Ishikawa (cell line): ENCODE data around the gene HS6ST2.

Experiments used
- CEBPB ChIP-seq: IDR thresholded peaks from 2 replicates; pipeline ENCODE4 v1.6.1; 2012
- CREB1 ChIP-seq: IDR thresholded peaks from 2 replicates; pipeline ENCODE4 v1.6.1; 2012; ENCODE audit warnings: low read depth
- EGR1 ChIP-seq: IDR thresholded peaks from 2 replicates; pipeline ENCODE4 v1.6.1; 2012
- EP300 ChIP-seq: IDR thresholded peaks from 2 replicates; pipeline ENCODE4 v1.6.1; 2012; ENCODE audit warnings: borderline replicate concordance
- FOXM1 ChIP-seq: IDR thresholded peaks from 2 replicates; pipeline ENCODE4 v1.6.1; 2012; ENCODE audit warnings: low read depth, borderline replicate concordance
- NFIC ChIP-seq: IDR thresholded peaks from 2 replicates; pipeline ENCODE4 v1.6.1; 2012
- RAD21 ChIP-seq: IDR thresholded peaks from 2 replicates; pipeline ENCODE4 v1.6.1; 2012; ENCODE audit warnings: low read depth
- TAF1 ChIP-seq: IDR thresholded peaks from 2 replicates; pipeline ENCODE4 v1.6.1; 2012; ENCODE audit warnings: low read depth, mild to moderate bottlenecking
- TCF12 ChIP-seq: IDR thresholded peaks from 2 replicates; pipeline ENCODE4 v1.6.1; 2012; ENCODE audit warnings: low read depth
- TEAD4 ChIP-seq: IDR thresholded peaks from 2 replicates; pipeline ENCODE4 v1.6.1; 2012
- USF1 ChIP-seq: IDR thresholded peaks from 2 replicates; pipeline ENCODE4 v1.6.1; 2012
- YY1 ChIP-seq: IDR thresholded peaks from 2 replicates; pipeline ENCODE4 v1.6.1; 2012; ENCODE audit warnings: low read depth
- ZBTB7A ChIP-seq: IDR thresholded peaks from 2 replicates; pipeline ENCODE4 v1.6.1; 2012; ENCODE audit warnings: low read depth
- TF ChIP-seq, protein P1 (sequence below): IDR thresholded peaks from 2 replicates; pipeline ENCODE4 v1.6.1; 2012; ENCODE audit warnings: low read depth, mild to moderate bottlenecking
- TF ChIP-seq, protein P2 (sequence below): IDR thresholded peaks from 2 replicates; pipeline ENCODE4 v1.6.1; 2012

Gene HS6ST2

GRCh38 chrX:132694382-132694781 lies 264.0 kb downstream of the HS6ST2 start:
- TF ChIP-seq NFIC, result no peak
- no peak for TF ChIP-seq CREB1
- no peak for TF ChIP-seq TCF12
- TF ChIP-seq, protein P1, sequence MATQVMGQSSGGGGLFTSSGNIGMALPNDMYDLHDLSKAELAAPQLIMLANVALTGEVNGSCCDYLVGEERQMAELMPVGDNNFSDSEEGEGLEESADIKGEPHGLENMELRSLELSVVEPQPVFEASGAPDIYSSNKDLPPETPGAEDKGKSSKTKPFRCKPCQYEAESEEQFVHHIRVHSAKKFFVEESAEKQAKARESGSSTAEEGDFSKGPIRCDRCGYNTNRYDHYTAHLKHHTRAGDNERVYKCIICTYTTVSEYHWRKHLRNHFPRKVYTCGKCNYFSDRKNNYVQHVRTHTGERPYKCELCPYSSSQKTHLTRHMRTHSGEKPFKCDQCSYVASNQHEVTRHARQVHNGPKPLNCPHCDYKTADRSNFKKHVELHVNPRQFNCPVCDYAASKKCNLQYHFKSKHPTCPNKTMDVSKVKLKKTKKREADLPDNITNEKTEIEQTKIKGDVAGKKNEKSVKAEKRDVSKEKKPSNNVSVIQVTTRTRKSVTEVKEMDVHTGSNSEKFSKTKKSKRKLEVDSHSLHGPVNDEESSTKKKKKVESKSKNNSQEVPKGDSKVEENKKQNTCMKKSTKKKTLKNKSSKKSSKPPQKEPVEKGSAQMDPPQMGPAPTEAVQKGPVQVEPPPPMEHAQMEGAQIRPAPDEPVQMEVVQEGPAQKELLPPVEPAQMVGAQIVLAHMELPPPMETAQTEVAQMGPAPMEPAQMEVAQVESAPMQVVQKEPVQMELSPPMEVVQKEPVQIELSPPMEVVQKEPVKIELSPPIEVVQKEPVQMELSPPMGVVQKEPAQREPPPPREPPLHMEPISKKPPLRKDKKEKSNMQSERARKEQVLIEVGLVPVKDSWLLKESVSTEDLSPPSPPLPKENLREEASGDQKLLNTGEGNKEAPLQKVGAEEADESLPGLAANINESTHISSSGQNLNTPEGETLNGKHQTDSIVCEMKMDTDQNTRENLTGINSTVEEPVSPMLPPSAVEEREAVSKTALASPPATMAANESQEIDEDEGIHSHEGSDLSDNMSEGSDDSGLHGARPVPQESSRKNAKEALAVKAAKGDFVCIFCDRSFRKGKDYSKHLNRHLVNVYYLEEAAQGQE, result no peak
- no peak for TF ChIP-seq EP300
- TF ChIP-seq, protein P2, sequence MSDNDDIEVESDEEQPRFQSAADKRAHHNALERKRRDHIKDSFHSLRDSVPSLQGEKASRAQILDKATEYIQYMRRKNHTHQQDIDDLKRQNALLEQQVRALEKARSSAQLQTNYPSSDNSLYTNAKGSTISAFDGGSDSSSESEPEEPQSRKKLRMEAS, result no peak
- no peak for TF ChIP-seq FOXM1
- no peak for TF ChIP-seq TAF1
- no peak for TF ChIP-seq YY1
- TF ChIP-seq EGR1, result no peak
- TF ChIP-seq RAD21, result no peak
- TF ChIP-seq TEAD4, result no peak
- TF ChIP-seq ZBTB7A, result no peak
- no peak for TF ChIP-seq USF1
- no peak for TF ChIP-seq CEBPB

- no peak for TF ChIP-seq RAD21
- no peak for TF ChIP-seq YY1
- TF ChIP-seq USF1, result no peak
- TF ChIP-seq NFIC, result no peak
- no peak for TF ChIP-seq TCF12
- TF ChIP-seq EGR1, result no peak
- TF ChIP-seq CEBPB, result no peak
- no peak for TF ChIP-seq TAF1
- TF ChIP-seq FOXM1, result no peak
- no peak for TF ChIP-seq TEAD4
- TF ChIP-seq CREB1, result no peak
Measured at GRCh38 chrX:132692526-132692925, 265.9 kb downstream of the HS6ST2 start.

- no peak for TF ChIP-seq FOXM1
Measured at GRCh38 chrX:132692066-132692465, 266.4 kb downstream of the HS6ST2 start.

DNA sequence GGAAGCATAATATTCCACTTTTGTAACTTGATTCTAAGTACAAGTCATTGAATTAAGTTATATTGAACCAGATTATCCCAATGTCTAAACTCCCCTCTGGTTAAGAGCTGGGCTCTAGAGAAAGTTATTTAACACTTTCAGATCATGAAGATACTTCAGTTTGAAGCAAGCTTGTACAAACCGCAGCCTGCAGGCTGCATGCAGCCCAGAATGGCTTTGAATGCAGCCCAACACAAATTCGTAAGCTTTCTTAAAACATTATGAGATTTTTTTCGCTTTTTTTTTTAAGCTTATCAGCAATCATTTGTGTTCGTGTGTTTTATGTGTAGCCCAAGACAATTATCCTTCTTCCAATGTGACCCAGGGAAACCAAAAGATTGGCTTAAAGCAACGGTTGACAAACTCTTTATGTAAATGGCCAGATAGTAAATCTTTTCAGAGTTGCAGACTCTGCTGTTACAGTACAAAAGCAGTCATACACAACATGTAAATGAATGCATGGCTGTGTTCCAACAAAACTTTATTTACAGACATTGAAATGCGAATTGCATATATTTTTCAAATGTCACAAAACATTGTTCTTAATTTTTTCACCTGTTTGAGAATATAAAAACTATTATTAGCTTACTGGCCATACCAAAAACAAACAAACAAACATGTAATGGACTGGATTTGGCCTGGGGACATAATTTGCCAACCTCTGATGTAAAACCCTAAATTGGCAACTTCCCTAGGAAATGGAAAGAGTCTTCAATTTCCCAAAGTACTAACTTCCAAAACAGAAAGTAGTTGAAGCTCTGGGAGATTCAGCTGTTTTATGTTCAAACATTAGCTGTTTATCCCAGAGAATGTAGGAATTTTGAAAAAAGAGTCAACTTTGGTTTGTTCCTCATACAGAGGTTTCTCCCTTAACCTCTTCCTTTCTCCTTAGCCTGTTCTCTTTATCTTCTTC lies 268.5 kb downstream of the HS6ST2 start:
- TF ChIP-seq CEBPB, result no peak
- no peak for TF ChIP-seq CREB1
- TF ChIP-seq TCF12, result no peak
- no peak for TF ChIP-seq EGR1
- TF ChIP-seq ZBTB7A, result no peak
- TF ChIP-seq USF1, result no peak
- no peak for TF ChIP-seq TAF1
- TF ChIP-seq, protein P2, result no peak
- TF ChIP-seq FOXM1, result no peak
- TF ChIP-seq, protein P1, result no peak

DNA sequence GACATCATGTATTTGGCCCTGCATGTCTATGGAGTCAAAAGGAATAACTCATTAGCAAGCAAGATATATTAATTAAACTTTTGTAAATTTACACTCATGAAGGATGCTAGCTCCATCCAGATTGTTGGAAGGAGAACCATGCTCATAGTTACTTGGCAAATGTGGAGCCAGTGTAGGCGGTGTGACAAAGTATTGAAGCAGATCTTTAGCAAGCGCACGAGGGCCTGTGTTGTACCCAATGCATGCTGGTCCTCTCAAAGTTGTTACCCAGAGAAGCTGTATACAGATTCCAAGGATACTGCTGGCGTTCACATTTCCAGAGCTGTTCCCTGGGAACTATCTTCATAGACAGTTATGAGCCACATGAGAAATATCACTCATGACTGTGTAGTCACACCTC lies 273.2 kb downstream of the HS6ST2 start:
- TF ChIP-seq CEBPB (no peak), ZBTB7A (no peak)
- TF ChIP-seq, protein P2, result no peak
